ENCODE data around the gene CAMTA1. TPM values are rescaled to one million over a fixed set of nuclear protein-coding genes. Genes with fewer than 3 reads are reported as not detected.

Gene CAMTA1
- total RNA-seq, 1 experiment from 2014 or later = 82.2 TPM

- no peak for ATAC-seq
- Histone ChIP-seq H3K27ac (ENCODE audit: low read length) (no peak overlapping the region), H3K27me3 (ENCODE audit: control insufficient read depth, insufficient read depth, low read length) (no peaks in the 10 kb centered on the region), H3K36me3 (ENCODE audit: control insufficient read depth, insufficient read depth, low read length) (no peaks in the 10 kb centered on the region), H3K4me3 (ENCODE audit: low read depth in 2 of 2, low read length in 2 of 2) (no peak overlapping the region), H3K9me3 (ENCODE audit: control insufficient read depth, insufficient read depth, low read depth, low read length) (no peaks in the 10 kb centered on the region), H3K4me1 (ENCODE audit: control insufficient read depth, insufficient read depth, low read length) (no peaks in the 10 kb centered on the region)
- no TSS peak for BruUV-seq (replicated peaks)
- DNase-seq (ENCODE audit: low read depth, low spot score) = no peak
- TF ChIP-seq REST (IDR thresholded peaks at IDR 0.05; ENCODE audit: insufficient read depth in 1 of 2, low read depth in 2 of 2, low read length in 1 of 2) (no peak), CTCF (IDR thresholded peaks at IDR 0.05) (no peak), SIN3A (IDR thresholded peaks at IDR 0.05; ENCODE audit: borderline replicate concordance, insufficient read depth, low read depth, low read length) (no peak), POLR2AphosphoS5 (IDR thresholded peaks at IDR 0.05; ENCODE audit: low read depth, low read length) (no peak), TCF7L2 (IDR thresholded peaks at IDR 0.05; ENCODE audit: low read depth, low read length) (no peak)
- in situ Hi-C loops (cut with HindIII; ENCODE audit: low pct_unique_long_range_greater_than_20kb, low sequenced_read_pairs) (no loop called here), intact Hi-C loops (cut with micrococcal nuclease; ENCODE audit: unreplicated experiment) (no loop called here)
- CTCF ChIA-PET = interaction anchor here (0.5 kb wide), 1 partner anchor 191 kb away, joined by 3 read pairs; no protein-coding TSS in a partner anchor
- POLR2A ChIA-PET = no interaction called here
Observed at GRCh38 chr1:6911021-6911941, 126.0 kb downstream of the CAMTA1 start.

- TF ChIP-seq SIN3A (IDR thresholded peaks at IDR 0.05; ENCODE audit: borderline replicate concordance, insufficient read depth, low read depth, low read length) (no peak), CTCF (IDR thresholded peaks at IDR 0.05) (no peak), TCF7L2 (IDR thresholded peaks at IDR 0.05; ENCODE audit: low read depth, low read length) (no peak), REST (IDR thresholded peaks at IDR 0.05; ENCODE audit: insufficient read depth in 1 of 2, low read depth in 2 of 2, low read length in 1 of 2) (no peak), POLR2AphosphoS5 (IDR thresholded peaks at IDR 0.05; ENCODE audit: low read depth, low read length) (no peak)
- DNase-seq (ENCODE audit: low read depth, low spot score) (no peak), ATAC-seq (no peak)
- no peaks in the 10 kb centered on the region for H3K36me3 ChIP-seq (ENCODE audit: control insufficient read depth, insufficient read depth, low read length)
- no peaks in the 10 kb centered on the region for H3K9me3 ChIP-seq (ENCODE audit: control insufficient read depth, insufficient read depth, low read depth, low read length)
- CTCF ChIA-PET = interaction anchor here (0.5 kb wide), 1 partner anchor 192 kb away, joined by 3 read pairs; no protein-coding TSS in a partner anchor
- H3K27me3 ChIP-seq (ENCODE audit: control insufficient read depth, insufficient read depth, low read length) = no peaks in the 10 kb centered on the region
- no TSS peak for BruUV-seq (replicated peaks)
- H3K27ac ChIP-seq (ENCODE audit: low read length) = no peak overlapping the region
- no peaks in the 10 kb centered on the region for H3K4me1 ChIP-seq (ENCODE audit: control insufficient read depth, insufficient read depth, low read length)
- POLR2A ChIA-PET = no interaction called here
- intact Hi-C loops (cut with micrococcal nuclease; ENCODE audit: unreplicated experiment) (no loop called here), in situ Hi-C loops (cut with HindIII; ENCODE audit: low pct_unique_long_range_greater_than_20kb, low sequenced_read_pairs) (no loop called here)
- no peak overlapping the region for H3K4me3 ChIP-seq (ENCODE audit: low read depth in 2 of 2, low read length in 2 of 2)
Observed at GRCh38 chr1:6911974-6912373, 126.7 kb downstream of the CAMTA1 start.
